GM12878 (cell line): ENCODE results near the gene RASAL1. TPM values are rescaled to one million over a fixed set of nuclear protein-coding genes. Genes with fewer than 3 reads are reported as not detected.

ENCODE experiments used
- ATAC-seq: fragments of 200-7000 bp; cut with Tn5 transposase; 3 replicates; pipeline ENCODE4 v1.9.1; 2020; ENCODE audit warnings: mild to moderate bottlenecking, moderate library complexity
- BruUV-seq: library from RNA; stranded (reverse); fragments of 400-500 nt; replicated peaks from 2 replicates; lab custom pipeline; 2021; lab: Mats Ljungman, UMichigan
- CTCF ChIA-PET: fragments of 300-600 bp; sonication (Branson Sonifier 250); formaldehyde crosslinking; extraction: SDS; loops from one replicate; lab custom pipeline; 2021; ENCODE audit warnings: inconsistent platforms; lab: Yijun Ruan, JAX
- POLR2A ChIA-PET: fragments of 350-600 bp; formaldehyde crosslinking; extraction: SDS; loops from one replicate; lab custom pipeline; 2021; ENCODE audit warnings: inconsistent platforms; lab: Charles Lee
- RAD21 ChIA-PET: fragments of 300-600 bp; sonication (Branson Sonifier 250); formaldehyde crosslinking; loops from one replicate; lab custom pipeline; 2023; ENCODE audit warnings: antibody characterized with exemption; ENCODE audit not compliant: unreplicated experiment; lab: Charles Lee
- SMC1A ChIA-PET: fragments of 300-600 bp; sonication (Branson Sonifier 250); formaldehyde crosslinking; loops from one replicate; lab custom pipeline; 2023; ENCODE audit not compliant: unreplicated experiment, uncharacterized antibody; lab: Charles Lee
- DNase-seq: peaks from one replicate; pipeline ENCODE4 v3.0.0-alpha.2; 2011; ENCODE audit warnings: low read depth, low spot score
- FAIRE-seq: peaks from 3 replicates; lab custom pipeline; 2011; peaks lifted over from hg19 to GRCh38; lab: Jason Lieb, UNC
- H2AFZ ChIP-seq: 2 replicates; pipeline ENCODE4 v1.6.0; 2011; ENCODE audit warnings: low read depth, low read length, control low read depth; ENCODE audit not compliant: control insufficient read depth
- H3K27ac ChIP-seq: 2 replicates; pipeline ENCODE4 v1.5.1; 2011; ENCODE audit warnings: control low read depth; ENCODE audit not compliant: control insufficient read depth, insufficient read depth
- H3K27me3 ChIP-seq, 2 experiments: replicated peaks in 1 of 2; 2 replicates each; pipeline versions ENCODE4 v1.6.0 to v1.6.1; 2011; ENCODE audit warnings: low read length in 1 of 2; ENCODE audit not compliant: control insufficient read depth in 2 of 2, insufficient read depth in 2 of 2
- H3K36me3 ChIP-seq, 2 experiments: 2 replicates each; pipeline ENCODE4 v1.5.1; 2011; ENCODE audit warnings: low read length in 1 of 2; ENCODE audit not compliant: control insufficient read depth in 2 of 2, insufficient read depth in 2 of 2
- H3K4me1 ChIP-seq: 2 replicates; pipeline ENCODE4 v1.6.1; 2011; ENCODE audit warnings: mild to moderate bottlenecking, low read length, moderate library complexity, mixed read lengths; ENCODE audit not compliant: control insufficient read depth, insufficient read depth
- H3K4me2 ChIP-seq: 2 replicates; pipeline ENCODE4 v1.6.0; 2011; ENCODE audit warnings: control low read depth; ENCODE audit not compliant: control insufficient read depth, insufficient read depth
- H3K4me3 ChIP-seq: fragments of 200-600 bp; sonication (generic); 2 replicates; pipeline ENCODE4 v1.5.1; 2016
- H3K79me2 ChIP-seq: 2 replicates; pipeline ENCODE4 v1.6.0; 2011; ENCODE audit warnings: low read length; ENCODE audit not compliant: control insufficient read depth, insufficient read depth
- H3K9ac ChIP-seq: 2 replicates; pipeline ENCODE4 v1.8.0; 2011; ENCODE audit warnings: low read length, control low read depth, mixed read lengths; ENCODE audit not compliant: control insufficient read depth, insufficient read depth
- H3K9me3 ChIP-seq: replicated peaks from 3 replicates; pipeline ENCODE4 v1.5.1; 2011; ENCODE audit warnings: mild to moderate bottlenecking, low read length; ENCODE audit not compliant: control insufficient read depth, insufficient read depth
- H4K20me1 ChIP-seq: 2 replicates; pipeline ENCODE4 v1.6.0; 2011; ENCODE audit not compliant: control insufficient read depth, insufficient read depth
- CBFB ChIP-seq: IDR thresholded peaks from 2 replicates; pipeline ENCODE4 v1.6.1; 2016; ENCODE audit warnings: antibody characterized with exemption, low read depth
- CUX1 ChIP-seq: IDR thresholded peaks from 2 replicates; pipeline ENCODE4 v1.6.1; 2012; ENCODE audit warnings: improper control_type of control experiment, low read depth, low read length; ENCODE audit not compliant: insufficient replicate concordance
- EGR1 ChIP-seq, 2 experiments: IDR thresholded peaks; 1 replicate in 1 of 2; 2 replicates in 1 of 2; pipeline ENCODE4 v1.6.1; 2011 to 2012; ENCODE audit warnings: low read depth in 2 of 2, low read length in 2 of 2, borderline replicate concordance in 1 of 2, mild to moderate bottlenecking in 1 of 2, moderate library complexity in 1 of 2
- EP300 ChIP-seq, 2 experiments: fragments of 150-350 bp in 1 of 2; IDR thresholded peaks; 2 replicates each; pipeline ENCODE4 v1.6.1; 2011 to 2012; ENCODE audit warnings: low read depth in 2 of 2, low read length in 2 of 2, borderline replicate concordance in 1 of 2, improper control_type of control experiment in 1 of 2, inconsistent platforms in 1 of 2; ENCODE audit not compliant: control insufficient read depth in 1 of 2
- HSF1 ChIP-seq: fragments of 150-350 bp; IDR thresholded peaks from 2 replicates; pipeline ENCODE4 v1.6.1; 2014; ENCODE audit warnings: mild to moderate bottlenecking, low read depth, low read length
- KDM1A ChIP-seq: fragments of 200-600 bp; sonication (generic); IDR thresholded peaks from 2 replicates; pipeline ENCODE4 v1.6.1; 2016; ENCODE audit warnings: borderline replicate concordance
- MEF2B ChIP-seq: fragments of 450-650 bp; IDR thresholded peaks from 2 replicates; pipeline ENCODE4 v1.6.1; 2018; ENCODE audit warnings: mild to moderate bottlenecking, moderate library complexity; ENCODE audit not compliant: partially characterized antibody, poor library complexity, severe bottlenecking
- NR2C1 ChIP-seq: fragments of 450-650 bp; IDR thresholded peaks from 2 replicates; pipeline ENCODE4 v1.6.1; 2017; ENCODE audit warnings: antibody characterized with exemption, mild to moderate bottlenecking, moderate library complexity
- PAX8 ChIP-seq: fragments of 450-650 bp; IDR thresholded peaks from 2 replicates; pipeline ENCODE4 v1.6.1; 2017; ENCODE audit warnings: mild to moderate bottlenecking, moderate library complexity
- POLR2AphosphoS2 ChIP-seq: IDR thresholded peaks from 2 replicates; pipeline ENCODE4 v1.6.1; 2011; ENCODE audit warnings: low read depth, mild to moderate bottlenecking, low read length, improper control_type of control experiment, moderate library complexity
- SKIL ChIP-seq: fragments of 450-650 bp; IDR thresholded peaks from 2 replicates; pipeline ENCODE4 v1.6.1; 2017; ENCODE audit warnings: mild to moderate bottlenecking, low read depth, inconsistent platforms; ENCODE audit not compliant: poor library complexity, severe bottlenecking
- STAT1 ChIP-seq: fragments of 450-650 bp; conservative IDR thresholded peaks from 2 replicates; pipeline ENCODE4 v1.6.1; 2014; ENCODE audit warnings: antibody characterized with exemption, mild to moderate bottlenecking
- ZNF217 ChIP-seq: fragments of 450-650 bp; IDR thresholded peaks from 2 replicates; pipeline ENCODE4 v1.6.1; 2017; ENCODE audit warnings: antibody characterized with exemption, mild to moderate bottlenecking
- ZNF24 ChIP-seq: fragments of 450-650 bp; IDR thresholded peaks from 2 replicates; pipeline ENCODE4 v1.6.1; 2017; ENCODE audit warnings: antibody characterized with exemption, mild to moderate bottlenecking
- WGBS: methylation state at CpG from one replicate; pipeline ENCODE4 v1.1.6; 2016; ENCODE audit warnings: low lambda C conversion rate; ENCODE audit not compliant: insufficient replicate concordance, insufficient coverage; ENCODE audit errors: missing lambda C conversion rate; 5-methylcytosine and 5-hydroxymethylcytosine counted together
- in situ Hi-C: fragments of 300-500 bp; cut with MboI; formaldehyde crosslinking; loops from 9 replicates; pipeline ENCODE4 v1.14.3; 2018; ENCODE audit warnings: mixed read lengths
- intact Hi-C: fragments of 100-400 bp; cut with micrococcal nuclease; formaldehyde crosslinking; loops from one replicate; pipeline ENCODE4 v1.14.2; 2022; ENCODE audit not compliant: unreplicated experiment
- polyA plus RNA-seq, 11 experiments: library from polyadenylated mRNA; depleted of rRNA in 4 of 11; unstranded in 6 of 11; stranded (reverse) in 5 of 11; fragments of >200 nt; fragmentation: Nextera tagmentation in 4 of 11; fragmentation: Illumina TruSeq in 1 of 11; extraction: Ambion mirVana in 4 of 11; extraction: Trizol in 1 of 11; gene quantifications; 1 replicate in 1 of 11; 2 replicates in 10 of 11; pipeline versions ENCODE4 v1.2.1 to v1.2.3, GENCODE V29; 2011 to 2016; ENCODE audit warnings: inconsistent platforms in 2 of 11, missing spikeins in 2 of 11, low read depth in 1 of 11
- total RNA-seq, 4 experiments: library from RNA; depleted of rRNA in 3 of 4; stranded (reverse); fragments of >200 nt in 3 of 4; fragmentation: Illumina TruSeq in 1 of 4; extraction: Trizol in 1 of 4; gene quantifications; 2 replicates each; pipeline versions ENCODE4 v1.2.1 to v1.2.3, GENCODE V29; 2013 to 2021

The RASAL1 gene
- total and polyA plus RNA-seq, 10 of the 15 experiments (the other 5 are each of a cell fraction or from before 2014, with no cell fraction given) = 0.12 to 1.0 (median 0.52) TPM; not detected in 6

- Histone ChIP-seq H3K36me3 (no peaks in the 10 kb centered on the region), H3K4me2 (no peak overlapping the region; the same call in 1 of the 2 replicates), H3K27me3 (no peaks in the 10 kb centered on the region), H3K9me3 (no peaks in the 10 kb centered on the region), H4K20me1 (no peaks in the 10 kb centered on the region), H3K4me3 (no peak overlapping the region), H3K9ac (no peak overlapping the region)
- ATAC-seq (no peak), FAIRE-seq (no peak)
- POLR2A ChIA-PET = interaction anchor here (1.5 kb wide), 1 partner anchor 10 kb away, joined by 4 read pairs; no protein-coding TSS in a partner anchor
- intact Hi-C loops = no loop called here
- CTCF ChIA-PET = interaction anchor here (2.0 kb wide), 1 partner anchor 30 kb away, joined by 10 read pairs; no protein-coding TSS in a partner anchor
- WGBS = 60% methylated on average over 5 of the region's 5 CpGs
- in situ Hi-C loops = no loop called here
- TF ChIP-seq POLR2AphosphoS2 = no peak
- no peak for TF ChIP-seq ZNF217
- TF ChIP-seq SKIL = no peak
- no peak for TF ChIP-seq NR2C1
- TF ChIP-seq CUX1 = no peak
- no peak for TF ChIP-seq CBFB
- TF ChIP-seq ZNF24 = no peak
- TF ChIP-seq STAT1 = no peak
- TF ChIP-seq HSF1 = no peak
- no peak for TF ChIP-seq EGR1 (IDR thresholded peaks at IDR 0.05; ENCODE audit: borderline replicate concordance in 1 of 2, low read depth in 2 of 2, low read length in 2 of 2)
- TF ChIP-seq EP300 (IDR thresholded peaks at IDR 0.05; ENCODE audit: borderline replicate concordance in 1 of 2, control insufficient read depth in 1 of 2, low read depth in 2 of 2, low read length in 2 of 2) = no peak
- TF ChIP-seq PAX8 = no peak
- TF ChIP-seq MEF2B = no peak
- TF ChIP-seq KDM1A = no peak
- TF ChIP-seq, all 136 proteins: peak for 0
- Histone ChIP-seq H3K27ac (no peak overlapping the region), H2AFZ (no peak overlapping the region; the same call in 1 of the 2 replicates), H3K4me1 (no peaks in the 10 kb centered on the region; the same call in 1 of the 2 replicates), H3K79me2 (no peaks in the 10 kb centered on the region)
- no TSS peak for BruUV-seq
- no peak for DNase-seq
- ChIA-PET SMC1A (interaction anchor here (1.3 kb wide), 1 partner anchor 150 kb away, joined by 5 read pairs; no protein-coding TSS in a partner anchor), RAD21 (interaction anchor here (1.6 kb wide), 1 partner anchor 11 kb away, joined by 6 read pairs; no protein-coding TSS in a partner anchor)
Observed at GRCh38 chr12:113142886-113143332, 7.3 kb upstream of the RASAL1 start.
